ENCODE data around the gene CNOT10.

- TF ChIP-seq, protein P1, sequence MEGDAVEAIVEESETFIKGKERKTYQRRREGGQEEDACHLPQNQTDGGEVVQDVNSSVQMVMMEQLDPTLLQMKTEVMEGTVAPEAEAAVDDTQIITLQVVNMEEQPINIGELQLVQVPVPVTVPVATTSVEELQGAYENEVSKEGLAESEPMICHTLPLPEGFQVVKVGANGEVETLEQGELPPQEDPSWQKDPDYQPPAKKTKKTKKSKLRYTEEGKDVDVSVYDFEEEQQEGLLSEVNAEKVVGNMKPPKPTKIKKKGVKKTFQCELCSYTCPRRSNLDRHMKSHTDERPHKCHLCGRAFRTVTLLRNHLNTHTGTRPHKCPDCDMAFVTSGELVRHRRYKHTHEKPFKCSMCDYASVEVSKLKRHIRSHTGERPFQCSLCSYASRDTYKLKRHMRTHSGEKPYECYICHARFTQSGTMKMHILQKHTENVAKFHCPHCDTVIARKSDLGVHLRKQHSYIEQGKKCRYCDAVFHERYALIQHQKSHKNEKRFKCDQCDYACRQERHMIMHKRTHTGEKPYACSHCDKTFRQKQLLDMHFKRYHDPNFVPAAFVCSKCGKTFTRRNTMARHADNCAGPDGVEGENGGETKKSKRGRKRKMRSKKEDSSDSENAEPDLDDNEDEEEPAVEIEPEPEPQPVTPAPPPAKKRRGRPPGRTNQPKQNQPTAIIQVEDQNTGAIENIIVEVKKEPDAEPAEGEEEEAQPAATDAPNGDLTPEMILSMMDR (IDR thresholded peaks at IDR 0.05) = no peak
- no peak for TF ChIP-seq POLR2AphosphoS5 (IDR thresholded peaks at IDR 0.05)
These were observed 11.5 kb downstream of the CNOT10 start for GRCh38 chr3:32696523-32696922.

Data from suprapubic skin (tissue), 3 donors.